GM18909 (cell line): ENCODE measurements around the gene B4GALT1.
A peak's percentile ranks its signal among the peaks of the same experiment; 100 is the strongest.

Experiments used
- ATAC-seq: cut with Tn5 transposase; IDR thresholded peaks from one replicate; pipeline ENCODE4 v1.9.1; 2021; ENCODE audit warnings: mild to moderate bottlenecking; ENCODE audit not compliant: unreplicated experiment, poor library complexity

B4GALT1 gene, protein sequence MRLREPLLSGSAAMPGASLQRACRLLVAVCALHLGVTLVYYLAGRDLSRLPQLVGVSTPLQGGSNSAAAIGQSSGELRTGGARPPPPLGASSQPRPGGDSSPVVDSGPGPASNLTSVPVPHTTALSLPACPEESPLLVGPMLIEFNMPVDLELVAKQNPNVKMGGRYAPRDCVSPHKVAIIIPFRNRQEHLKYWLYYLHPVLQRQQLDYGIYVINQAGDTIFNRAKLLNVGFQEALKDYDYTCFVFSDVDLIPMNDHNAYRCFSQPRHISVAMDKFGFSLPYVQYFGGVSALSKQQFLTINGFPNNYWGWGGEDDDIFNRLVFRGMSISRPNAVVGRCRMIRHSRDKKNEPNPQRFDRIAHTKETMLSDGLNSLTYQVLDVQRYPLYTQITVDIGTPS

GRCh38 chr9:33167084-33167971 is at the start of gene B4GALT1:
B4GALT1 (minus strand) TSS chr9:33167336; CDS start chr9:33167169, 167 bp downstream.
- ATAC-seq: peak; percentile 61

DNA sequence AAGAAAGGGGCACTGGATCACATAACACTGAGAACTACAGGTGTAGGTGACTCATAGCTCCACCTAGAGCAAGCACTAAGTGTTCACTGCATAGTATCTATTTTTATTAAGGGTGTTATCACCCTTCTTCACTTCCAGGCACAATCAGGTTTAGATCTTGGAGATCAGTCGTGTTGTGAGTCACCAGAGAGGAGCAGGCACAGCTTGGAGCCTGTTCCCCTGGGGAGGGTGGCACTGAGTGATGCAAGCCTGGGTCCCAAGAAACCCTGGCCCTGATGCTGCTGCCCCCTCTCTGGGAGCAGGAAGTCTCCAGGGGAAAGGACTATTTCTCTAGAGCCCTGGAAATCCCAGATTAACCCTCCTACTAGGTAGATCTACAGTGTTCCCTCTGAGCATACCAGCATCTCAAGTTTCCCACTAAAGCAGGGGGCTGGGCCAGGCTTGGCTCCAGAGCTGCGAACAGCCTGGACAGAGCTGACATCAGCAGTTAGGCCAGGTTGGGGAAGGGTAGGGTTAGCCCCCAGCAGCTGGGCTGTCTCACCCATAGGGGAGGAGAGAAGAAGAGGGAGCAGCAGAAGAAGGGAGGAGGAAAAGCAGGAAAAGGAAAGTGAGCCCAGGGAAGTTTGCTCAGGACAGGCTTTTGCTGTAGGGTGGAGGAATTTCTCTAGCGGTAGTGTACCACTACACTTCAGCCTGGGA is 44.7 kb upstream of the B4GALT1 start:
- ATAC-seq: no peak

DNA sequence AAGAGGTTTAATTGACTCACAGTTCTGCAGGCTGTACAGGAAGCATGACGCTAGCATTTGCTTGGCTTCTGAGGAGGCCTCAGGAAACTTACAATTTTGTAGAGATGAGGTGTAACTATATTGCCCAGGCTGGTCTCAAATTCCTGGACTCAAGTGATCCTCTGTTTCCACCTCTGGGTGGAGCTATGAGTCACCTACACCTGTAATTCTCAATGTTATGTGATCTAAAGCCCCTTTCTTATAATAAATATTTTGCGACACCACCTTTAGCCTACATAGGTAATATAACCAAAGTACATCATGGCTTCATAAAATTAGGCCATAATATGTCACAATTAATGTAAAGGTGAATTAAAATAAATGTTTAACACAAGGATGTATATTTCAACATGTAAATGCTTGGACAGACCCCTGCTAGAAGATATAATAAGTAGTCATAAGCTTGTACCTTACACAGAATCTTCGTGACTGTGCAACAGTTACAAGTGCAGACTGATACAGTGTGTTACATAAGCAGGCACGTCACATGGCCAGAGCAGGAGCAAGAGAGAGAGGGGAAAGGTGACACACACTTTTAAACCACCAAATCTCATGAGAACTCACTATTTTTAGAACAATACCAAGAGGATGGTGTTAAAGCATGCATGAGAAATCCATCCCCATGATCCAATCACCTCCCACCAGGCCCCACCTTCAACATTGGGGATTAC is 43.0 kb upstream of the B4GALT1 start:
- ATAC-seq: no peak

DNA sequence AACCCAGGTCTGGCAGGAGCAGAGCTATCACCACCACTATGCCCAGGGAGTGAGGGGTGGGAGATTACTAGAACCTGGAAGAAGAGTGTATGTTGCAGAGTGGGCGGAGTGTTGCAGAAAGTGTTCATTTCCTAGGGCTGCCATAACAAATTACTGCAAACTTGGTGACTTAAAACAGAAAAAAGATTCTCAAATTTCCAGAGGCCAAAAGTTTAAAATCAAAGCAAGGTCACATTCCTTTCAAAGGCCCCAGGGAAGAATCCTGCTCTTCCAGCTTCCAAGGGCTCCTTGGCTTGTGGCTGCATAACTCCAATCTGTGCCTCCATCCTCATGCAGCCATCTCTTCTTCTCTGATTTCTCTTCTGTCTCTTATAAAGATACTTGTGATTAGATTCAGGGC is 42.3 kb upstream of the B4GALT1 start:
- no peak for ATAC-seq

DNA sequence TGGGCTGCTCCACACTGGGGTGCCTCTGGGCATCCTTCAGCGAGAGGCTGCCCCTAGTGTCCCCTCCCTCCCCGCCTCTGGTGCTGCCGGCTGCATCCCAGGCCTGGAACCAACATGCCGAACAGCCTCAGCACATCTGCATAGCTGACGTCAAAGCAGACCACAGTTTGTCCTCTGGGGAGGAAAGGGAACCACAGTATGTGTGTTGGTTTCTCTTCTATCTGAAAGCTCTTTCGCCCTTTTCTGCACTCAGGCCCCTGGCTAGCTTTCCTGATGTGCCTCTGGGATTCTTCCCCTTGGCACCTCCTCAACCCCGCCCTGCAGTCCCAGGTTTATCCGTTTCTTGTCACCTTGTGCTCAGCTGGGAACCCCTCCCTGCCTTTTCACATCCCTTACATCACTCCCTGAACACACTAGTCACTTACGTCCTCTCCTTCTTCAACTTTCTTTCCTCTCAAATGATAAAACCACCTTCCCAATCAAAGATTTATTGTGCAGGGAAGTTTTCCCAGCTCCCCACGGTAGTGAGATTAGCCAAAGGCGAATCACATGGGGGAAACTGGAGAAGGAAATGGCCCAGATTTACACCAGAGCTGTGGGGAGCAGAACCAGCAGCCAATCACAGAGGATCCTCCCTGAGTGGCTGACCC is 35.5 kb upstream of the B4GALT1 start:
- ATAC-seq: peak; percentile 99

DNA sequence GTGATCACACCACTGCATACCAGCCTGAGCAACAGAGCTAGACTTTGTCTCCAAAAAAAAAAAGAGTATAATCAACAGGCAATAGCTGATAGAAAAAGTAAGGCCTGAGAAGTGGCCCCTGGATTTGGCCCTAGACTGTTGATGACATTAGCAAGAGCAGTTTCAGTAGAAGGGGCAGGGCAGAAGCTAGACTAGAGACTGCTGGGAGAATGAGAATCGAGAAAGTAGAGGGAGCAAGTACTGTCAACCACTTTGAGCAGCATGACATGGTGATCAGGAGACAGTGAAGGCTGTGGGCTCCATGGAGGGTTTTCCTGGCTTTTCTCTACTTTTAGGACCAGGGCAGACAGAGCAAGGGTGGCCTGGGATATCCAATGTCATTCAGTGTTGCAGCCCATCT is 34.9 kb upstream of the B4GALT1 start:
- peak; percentile 55 for ATAC-seq

- no peak for ATAC-seq
These were observed 31.0 kb upstream of the B4GALT1 start for GRCh38 chr9:33198165-33198564.

- ATAC-seq: no peak
These were observed 30.4 kb upstream of the B4GALT1 start for GRCh38 chr9:33197279-33198152.

DNA sequence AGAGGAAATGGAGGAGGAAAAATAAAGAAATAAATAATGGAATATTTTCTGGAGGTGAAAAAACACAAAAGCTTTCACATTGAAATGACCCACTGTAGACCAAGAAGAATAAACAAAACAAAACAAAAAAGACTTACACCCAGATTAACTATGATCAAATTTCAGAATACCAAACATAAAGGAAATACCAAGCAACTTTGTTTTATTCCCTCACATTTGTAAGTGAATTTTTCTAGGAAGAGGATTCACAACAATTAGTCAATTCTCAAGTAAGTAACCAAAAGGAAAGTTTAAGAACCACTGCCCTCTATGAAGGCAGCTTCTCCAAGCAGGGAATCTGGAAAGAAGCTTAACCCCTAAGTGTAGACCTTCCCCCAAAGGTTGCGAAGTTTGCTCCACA is 29.6 kb upstream of the B4GALT1 start:
- no peak for ATAC-seq

DNA sequence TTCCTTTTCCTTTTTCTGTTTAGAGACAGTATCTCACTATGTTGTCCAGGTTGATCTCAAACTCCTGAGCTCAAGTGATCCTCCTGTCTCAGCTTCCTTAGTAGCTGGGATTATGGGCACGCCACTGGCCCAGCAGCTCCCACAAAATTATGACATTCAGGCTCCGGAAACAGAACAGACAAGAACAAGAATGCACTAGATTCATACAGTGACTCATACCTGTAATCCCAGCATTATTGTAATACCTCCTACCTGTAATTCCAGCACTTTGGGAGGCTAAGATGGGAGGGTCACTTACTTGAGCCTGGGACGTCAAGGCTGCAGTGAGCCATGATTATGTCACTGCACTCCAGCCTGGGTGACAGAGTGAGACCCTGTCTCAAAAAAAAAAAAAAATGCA is 26.7 kb upstream of the B4GALT1 start:
- no peak for ATAC-seq

GRCh38 chr9:33192493-33193255 is 25.5 kb upstream of the B4GALT1 start:
- no peak for ATAC-seq

DNA sequence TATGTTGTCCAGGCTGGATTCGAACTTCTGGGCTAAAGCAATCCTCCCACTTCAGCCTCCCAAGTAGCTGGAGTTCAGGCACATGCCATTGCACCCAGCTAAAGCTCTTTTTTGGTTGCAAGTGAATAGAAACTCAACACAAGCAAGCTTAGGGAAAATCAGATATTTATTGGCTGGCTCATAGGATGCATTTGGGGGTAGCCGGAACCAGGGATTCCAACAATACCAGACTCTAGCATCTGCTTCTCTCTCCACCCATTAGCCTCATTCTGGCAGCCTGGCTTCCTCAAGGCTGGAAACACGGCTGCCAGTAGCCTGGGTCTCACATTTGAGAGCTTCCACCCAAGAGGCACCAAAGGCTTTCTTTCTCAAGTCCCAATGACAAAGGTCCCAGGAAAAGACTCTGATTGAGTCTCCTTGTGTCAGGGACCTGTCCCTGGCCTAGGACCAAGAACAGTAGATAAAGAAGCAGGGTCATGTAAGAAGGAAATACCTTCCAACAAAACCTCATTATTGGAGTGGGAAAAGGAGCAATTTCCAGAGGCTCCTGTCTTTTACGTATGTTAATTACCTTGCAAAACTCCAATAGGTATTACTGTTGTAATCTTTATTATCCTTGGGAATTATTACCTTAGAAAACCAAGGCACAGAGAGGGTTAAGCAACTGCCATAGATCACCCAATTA is 23.0 kb upstream of the B4GALT1 start:
- ATAC-seq: no peak

DNA sequence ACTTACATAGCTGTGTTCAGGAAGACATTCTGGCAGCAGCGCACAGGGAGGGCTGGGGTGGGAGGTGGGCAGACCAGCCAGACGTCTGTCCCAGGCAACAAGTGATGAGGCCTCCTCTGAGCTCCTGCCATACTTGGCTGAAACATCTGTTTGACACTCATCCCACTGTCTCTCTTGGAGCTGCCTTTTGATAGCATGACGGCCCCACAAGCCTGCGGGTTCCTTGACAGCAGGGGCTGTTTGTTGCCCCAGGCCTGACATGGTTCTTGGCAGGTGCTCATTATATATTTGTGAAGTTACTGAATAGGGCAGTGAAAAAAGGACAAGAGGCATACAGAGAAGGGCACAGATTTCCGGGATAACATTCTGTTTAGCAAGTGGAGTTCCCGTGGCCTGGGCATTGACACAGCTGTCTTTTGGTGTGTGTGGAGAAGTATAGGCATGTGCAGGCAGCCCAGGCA is 22.2 kb upstream of the B4GALT1 start:
- ATAC-seq: no peak

DNA sequence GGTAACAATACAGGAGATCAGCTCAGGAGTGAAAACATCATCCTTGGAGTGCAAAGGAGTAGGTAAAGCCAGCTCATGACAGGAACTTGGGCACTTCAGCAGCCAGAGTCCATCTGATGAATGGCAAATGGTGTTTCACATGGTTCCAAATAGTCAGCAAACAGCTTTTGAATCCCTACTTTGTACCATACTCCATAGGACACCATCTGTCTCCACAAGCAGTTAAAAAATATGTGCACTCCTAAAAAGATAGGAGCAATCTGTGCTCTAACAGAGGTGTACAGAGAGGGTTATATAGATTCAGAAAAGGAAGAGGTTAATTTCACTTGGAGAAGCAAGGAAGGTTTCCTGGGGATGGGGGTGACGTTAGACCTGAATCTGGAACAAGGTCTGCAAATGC is 21.6 kb upstream of the B4GALT1 start:
- no peak for ATAC-seq

- no peak for ATAC-seq
These were observed 20.5 kb upstream of the B4GALT1 start for GRCh38 chr9:33187519-33188218.

DNA sequence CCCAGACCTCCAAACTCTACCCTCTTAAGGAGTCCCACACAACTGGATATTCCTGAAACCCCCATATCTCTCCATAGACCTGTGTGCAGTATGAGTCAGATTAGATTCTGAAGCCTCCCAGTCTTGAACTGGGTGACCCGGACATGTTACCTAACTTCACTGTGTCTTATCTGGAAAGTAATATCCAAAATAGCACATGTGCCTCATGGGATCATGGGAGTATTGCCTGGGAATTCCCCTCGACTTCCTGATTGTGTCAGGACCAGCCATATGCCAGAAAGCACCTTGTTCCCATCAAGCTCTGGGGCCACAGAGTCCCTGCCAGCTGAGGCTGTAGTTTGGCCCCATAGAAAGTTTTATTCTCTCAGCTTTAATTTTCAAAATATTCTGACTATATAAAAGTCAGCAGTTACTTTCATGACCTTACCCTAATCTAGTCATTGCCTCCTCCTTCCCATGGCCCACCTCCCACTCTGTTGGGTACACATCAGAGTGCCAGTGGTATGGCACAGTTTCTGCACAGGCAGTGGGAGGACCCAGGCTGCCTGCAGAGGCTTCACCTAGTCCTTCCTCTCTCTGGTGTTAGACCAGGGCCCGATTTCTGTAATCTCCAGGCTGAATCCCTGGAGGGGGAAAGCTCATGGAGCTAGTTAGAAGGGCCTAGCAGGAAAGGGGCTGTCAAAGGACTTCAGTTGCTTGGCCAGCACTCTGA is 19.5 kb upstream of the B4GALT1 start:
- no peak for ATAC-seq
